Activated CD8-positive, alpha-beta T cell treated with anti-CD3 and anti-CD28 coated beads for 36 hours (primary cell): ENCODE results near the gene RSRC1. TPM values are rescaled to one million over a fixed set of nuclear protein-coding genes. Genes with fewer than 3 reads are reported as not detected.

ENCODE experiments used
- ATAC-seq: fragments of 200-7000 bp; cut with Tn5 transposase; one replicate; pipeline ENCODE4 v1.10.0; 2021; ENCODE audit warnings: mild to moderate bottlenecking, moderate library complexity
- CTCF ChIA-PET: fragments of 350-600 bp; sonication (Branson Sonifier 250); formaldehyde crosslinking; loops from one replicate; lab custom pipeline; 2021; ENCODE audit warnings: antibody characterized with exemption; lab: Charles Lee
- POLR2A ChIA-PET: fragments of 350-600 bp; sonication (Branson Sonifier 250); formaldehyde crosslinking; loops from one replicate; lab custom pipeline; 2021; ENCODE audit warnings: antibody characterized with exemption; lab: Charles Lee
- DNase-seq: peaks from one replicate; pipeline ENCODE4 v3.0.0-alpha.2; 2020
- H3K27ac Mint-ChIP-seq: one replicate; pipeline ENCODE4 v1.8.0; 2021; ENCODE audit warnings: mild to moderate bottlenecking, mixed read lengths
- H3K27me3 Mint-ChIP-seq: one replicate; pipeline ENCODE4 v1.8.0; 2021; ENCODE audit warnings: mixed read lengths
- H3K36me3 Mint-ChIP-seq: one replicate; pipeline ENCODE4 v1.8.0; 2021; ENCODE audit warnings: low read depth, mixed read lengths
- H3K4me1 Mint-ChIP-seq: one replicate; pipeline ENCODE4 v1.8.0; 2021; ENCODE audit warnings: low read depth, mixed read lengths
- H3K4me3 Mint-ChIP-seq: one replicate; pipeline ENCODE4 v1.8.0; 2021; ENCODE audit warnings: mild to moderate bottlenecking, moderate library complexity, mixed read lengths
- H3K9me3 Mint-ChIP-seq: one replicate; pipeline ENCODE4 v1.8.0; 2021; ENCODE audit warnings: mixed read lengths
- CTCF ChIP-seq: fragments of 200-600 bp; IDR thresholded peaks from one replicate; pipeline ENCODE4 v1.8.0; 2022; ENCODE audit warnings: antibody characterized with exemption, mild to moderate bottlenecking
- intact Hi-C: fragments of 100-400 bp; cut with micrococcal nuclease; formaldehyde crosslinking; loops from one replicate; pipeline ENCODE4 v1.10.0; 2022
- total RNA-seq, 2 experiments: library from RNA; stranded (reverse); gene quantifications; one replicate each; pipeline ENCODE4 v1.2.3, GENCODE V29; 2021

RSRC1 gene
- total RNA-seq, 2 experiments from 2014 or later: 37.9 to 44.7 TPM

- H3K27ac Mint-ChIP-seq: no peak overlapping the region
- H3K4me1 Mint-ChIP-seq: peaks cover 22% of the 10 kb centered on the region
- peaks cover 3% of the 10 kb centered on the region for H3K36me3 Mint-ChIP-seq
- intact Hi-C loops: no loop called here
- no peaks in the 10 kb centered on the region for H3K9me3 Mint-ChIP-seq
- CTCF ChIA-PET: interaction anchor here (2.3 kb wide), 1 partner anchor 10 kb away, joined by 7 read pairs; the partner anchor contains the start of gene RSRC1
- DNase-seq (no peak), ATAC-seq (no peak)
- peaks cover 83% of the 10 kb centered on the region for H3K27me3 Mint-ChIP-seq
- POLR2A ChIA-PET: no interaction called here
- H3K4me3 Mint-ChIP-seq: no peak overlapping the region
- TF ChIP-seq CTCF: no peak
These were observed 11.0 kb upstream of the RSRC1 start for GRCh38 chr3:158098834-158099424.

GRCh38 chr3:158100681-158101080, 9.2 kb upstream of the RSRC1 start:
- DNase-seq (no peak), ATAC-seq (no peak)
- intact Hi-C loops: loop anchor here (10.0 kb wide), 2 partner anchors 214 to 334 kb away; no protein-coding TSS in a partner anchor
- Mint-ChIP-seq H3K4me1 (peaks cover 31% of the 10 kb centered on the region), H3K27me3 (peaks cover 82% of the 10 kb centered on the region), H3K9me3 (no peaks in the 10 kb centered on the region), H3K36me3 (peaks cover 3% of the 10 kb centered on the region), H3K27ac (no peak overlapping the region), H3K4me3 (no peak overlapping the region)
- no peak for TF ChIP-seq CTCF
- POLR2A ChIA-PET: interaction anchor here (0.8 to 1.0 kb wide), 2 partner anchors 9 kb away, joined by 3 to 4 read pairs; partner anchors contain the start of gene RSRC1
- CTCF ChIA-PET: interaction anchor here (2.3 kb wide), 1 partner anchor 8 kb away, joined by 7 read pairs; the partner anchor contains the start of gene RSRC1

GRCh38 chr3:158101335-158102241, 8.3 kb upstream of the RSRC1 start:
- no peak for ATAC-seq
- H3K9me3 Mint-ChIP-seq: no peaks in the 10 kb centered on the region
- no peak overlapping the region for H3K27ac Mint-ChIP-seq
- peaks cover 4% of the 10 kb centered on the region for H3K36me3 Mint-ChIP-seq
- intact Hi-C loops: loop anchor here (10.0 kb wide), 2 partner anchors 213 to 333 kb away; no protein-coding TSS in a partner anchor
- peaks cover 38% of the 10 kb centered on the region for H3K4me1 Mint-ChIP-seq
- no peak overlapping the region for H3K4me3 Mint-ChIP-seq
- no peak for DNase-seq
- ChIA-PET CTCF (no interaction called here), POLR2A (interaction anchor here (0.8 kb wide), 1 partner anchor 8 kb away, joined by 3 read pairs; the partner anchor contains the start of gene RSRC1)
- H3K27me3 Mint-ChIP-seq: peaks cover 81% of the 10 kb centered on the region
- no peak for TF ChIP-seq CTCF

GRCh38 chr3:158102242-158103080, 7.4 kb upstream of the RSRC1 start:
- H3K36me3 Mint-ChIP-seq: peaks cover 4% of the 10 kb centered on the region
- H3K27me3 Mint-ChIP-seq: peaks cover 81% of the 10 kb centered on the region
- H3K27ac Mint-ChIP-seq: no peak overlapping the region
- intact Hi-C loops: loop anchor here (10.0 kb wide), 2 partner anchors 212 to 332 kb away; no protein-coding TSS in a partner anchor
- ATAC-seq: no peak
- CTCF ChIA-PET: no interaction called here
- no peaks in the 10 kb centered on the region for H3K9me3 Mint-ChIP-seq
- no peak overlapping the region for H3K4me3 Mint-ChIP-seq
- no peak for DNase-seq
- POLR2A ChIA-PET: no interaction called here
- TF ChIP-seq CTCF: no peak
- H3K4me1 Mint-ChIP-seq: peaks cover 43% of the 10 kb centered on the region
